Astrocyte of the cerebellum (primary cell): Measurements from ENCODE around the gene ZBED4.
"Not testable (repeated sequence)": the region's sequence is repeated elsewhere in the genome, so short reads cannot be mapped to it uniquely, and the experiment has no call there.

Source experiments
- DNase-seq: peaks from one replicate; pipeline ENCODE4 v3.0.0-alpha.2; 2011; ENCODE audit warnings: low read depth
- H3K4me3 ChIP-seq: 2 replicates; pipeline ENCODE4 v1.5.1; 2011; ENCODE audit warnings: mild to moderate bottlenecking, low read depth, low read length, moderate library complexity
- in situ Hi-C: cut with HindIII; loops from 2 replicates; pipeline ENCODE4 v1.10.0; 2017; ENCODE audit warnings: low sequenced_read_pairs
- TF ChIP-seq, protein P1 (sequence below): IDR thresholded peaks from 2 replicates; pipeline ENCODE4 v1.5.1; 2012; ENCODE audit warnings: low read length, low read depth, moderate library complexity, mild to moderate bottlenecking; ENCODE audit errors: missing control alignments

The ZBED4 gene

DNA sequence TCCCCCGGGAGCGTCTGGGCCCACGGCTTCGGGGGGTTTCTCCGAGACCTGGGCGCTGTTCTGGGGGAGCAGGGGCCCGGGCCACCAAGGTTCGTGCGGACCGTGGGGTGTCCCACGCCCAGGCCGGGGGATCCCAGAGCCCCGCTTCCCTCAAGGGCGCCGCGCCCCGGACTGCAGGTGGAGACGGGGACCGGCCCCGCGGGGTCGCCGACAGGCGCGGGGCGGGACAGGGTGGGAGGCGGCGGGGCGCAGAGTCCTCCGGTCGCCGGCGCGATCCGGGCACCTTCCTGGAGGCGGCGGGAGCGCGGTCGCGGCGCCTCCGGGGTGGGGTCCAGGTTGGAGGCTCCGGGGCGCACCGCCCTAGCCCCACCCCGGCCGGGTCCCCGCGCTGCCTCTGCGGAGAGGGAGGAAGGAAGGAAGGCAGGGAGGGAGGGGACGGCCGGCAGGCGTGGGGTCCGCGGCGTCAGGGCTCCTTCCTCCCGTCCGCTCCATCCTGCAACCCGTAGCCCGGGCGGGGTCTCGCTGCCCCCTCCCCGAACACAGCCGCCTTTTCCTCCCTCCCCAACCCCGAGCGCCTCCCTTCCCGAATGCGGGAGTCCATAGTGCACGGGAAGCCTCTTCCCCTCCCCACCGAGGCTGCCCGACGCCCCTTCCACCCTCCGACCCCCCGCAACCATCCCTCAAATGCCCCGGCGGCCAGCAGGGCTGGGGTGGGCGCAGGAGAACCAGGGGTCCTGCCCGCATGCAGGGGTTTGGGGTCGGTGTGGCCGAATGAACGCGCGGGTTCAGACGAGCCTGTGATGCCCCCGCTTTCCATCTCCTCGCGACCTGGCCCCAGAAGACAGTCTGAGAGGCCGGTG lies 4.3 kb upstream of the ZBED4 start:
- H3K4me3 ChIP-seq: peak overlapping the region; percentile 3
- TF ChIP-seq, protein P1, sequence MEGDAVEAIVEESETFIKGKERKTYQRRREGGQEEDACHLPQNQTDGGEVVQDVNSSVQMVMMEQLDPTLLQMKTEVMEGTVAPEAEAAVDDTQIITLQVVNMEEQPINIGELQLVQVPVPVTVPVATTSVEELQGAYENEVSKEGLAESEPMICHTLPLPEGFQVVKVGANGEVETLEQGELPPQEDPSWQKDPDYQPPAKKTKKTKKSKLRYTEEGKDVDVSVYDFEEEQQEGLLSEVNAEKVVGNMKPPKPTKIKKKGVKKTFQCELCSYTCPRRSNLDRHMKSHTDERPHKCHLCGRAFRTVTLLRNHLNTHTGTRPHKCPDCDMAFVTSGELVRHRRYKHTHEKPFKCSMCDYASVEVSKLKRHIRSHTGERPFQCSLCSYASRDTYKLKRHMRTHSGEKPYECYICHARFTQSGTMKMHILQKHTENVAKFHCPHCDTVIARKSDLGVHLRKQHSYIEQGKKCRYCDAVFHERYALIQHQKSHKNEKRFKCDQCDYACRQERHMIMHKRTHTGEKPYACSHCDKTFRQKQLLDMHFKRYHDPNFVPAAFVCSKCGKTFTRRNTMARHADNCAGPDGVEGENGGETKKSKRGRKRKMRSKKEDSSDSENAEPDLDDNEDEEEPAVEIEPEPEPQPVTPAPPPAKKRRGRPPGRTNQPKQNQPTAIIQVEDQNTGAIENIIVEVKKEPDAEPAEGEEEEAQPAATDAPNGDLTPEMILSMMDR: no peak
- in situ Hi-C loops: no loop called here
- no peak for DNase-seq

DNA sequence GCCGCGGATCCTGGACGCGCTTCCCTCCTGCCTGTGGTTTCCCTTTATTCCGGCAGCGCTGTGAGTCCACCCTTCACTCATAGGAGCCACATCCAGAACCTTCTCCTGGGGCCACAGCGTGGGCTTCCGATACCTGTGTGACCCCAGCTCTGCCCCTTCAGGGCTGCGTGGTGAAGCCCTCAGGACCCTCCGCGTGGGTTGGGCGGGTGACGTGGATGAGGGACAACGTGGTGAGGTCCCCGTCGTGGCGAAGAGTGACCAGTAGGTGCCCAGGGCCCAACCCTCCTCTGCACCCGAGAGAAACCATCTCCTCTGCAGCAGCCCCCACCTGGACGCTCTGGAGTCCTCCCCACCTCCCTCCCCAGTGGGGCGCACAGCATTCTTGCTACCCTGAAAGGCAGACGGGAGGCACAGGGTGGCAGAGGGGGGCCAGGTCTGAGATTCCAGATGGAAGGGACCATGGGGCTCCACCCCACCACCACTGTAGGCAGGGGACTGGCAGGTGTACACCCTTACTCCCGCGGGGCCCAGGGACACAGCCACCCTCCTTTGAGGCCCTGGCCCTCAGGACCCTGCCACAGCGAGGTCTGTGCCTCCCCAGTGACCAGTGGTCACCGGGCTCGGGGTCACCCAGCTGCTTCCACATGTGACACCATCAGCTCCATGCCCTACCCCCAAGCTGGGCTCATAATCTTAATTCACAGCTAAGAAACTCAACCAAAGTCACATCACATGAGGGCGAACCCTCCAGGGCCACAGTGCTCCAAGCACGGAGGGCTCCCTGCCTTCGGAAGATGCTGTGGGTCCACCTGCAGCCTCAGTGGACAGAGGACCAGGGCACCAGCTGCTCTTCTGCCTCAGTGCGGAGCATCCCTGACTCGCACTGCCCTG lies 3.4 kb upstream of the ZBED4 start:
- in situ Hi-C loops: no loop called here
- H3K4me3 ChIP-seq: no peak overlapping the region

DNA sequence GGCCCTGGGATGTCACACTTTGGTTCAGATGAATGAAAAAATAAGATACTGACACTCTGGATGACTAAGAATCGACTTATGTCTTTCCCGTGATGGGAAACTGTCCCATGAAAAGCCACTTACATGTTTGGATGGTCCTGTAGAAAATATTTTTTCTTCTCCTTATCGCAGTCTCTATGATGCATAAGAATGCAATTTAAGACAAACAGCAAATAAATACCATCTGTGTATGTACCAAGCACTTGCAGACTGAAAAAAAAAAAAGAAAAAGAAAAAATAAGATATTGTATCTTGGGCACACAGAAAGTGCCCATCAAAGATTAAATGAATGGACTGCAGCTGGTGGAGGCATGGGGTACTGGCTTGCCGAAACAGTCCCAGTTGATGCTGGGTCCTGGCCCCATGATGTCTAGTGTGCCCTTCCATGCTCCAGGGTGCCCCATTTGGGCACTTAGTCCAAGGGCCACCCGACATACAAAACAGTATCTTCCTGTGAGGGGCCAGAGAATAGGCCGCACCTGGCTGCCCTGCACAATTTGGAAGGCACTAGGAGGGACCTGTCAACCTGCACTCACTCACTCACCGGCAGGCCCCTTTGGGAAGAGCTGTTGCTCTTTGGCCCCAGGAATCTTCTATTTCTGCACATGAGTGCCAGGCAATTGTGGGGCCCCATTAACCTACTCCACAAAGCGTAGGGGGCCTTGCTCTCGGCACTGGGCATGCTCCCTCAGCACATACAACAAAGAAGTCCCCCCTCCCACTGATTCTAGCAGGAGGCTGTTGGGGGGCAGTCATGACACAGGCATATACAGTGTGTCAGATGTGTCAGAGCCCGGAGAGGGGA lies 2.5 kb upstream of the ZBED4 start:
- H3K4me3 ChIP-seq: no peak overlapping the region
- DNase-seq: no peak
- TF ChIP-seq, protein P1: no peak
- in situ Hi-C loops: no loop called here

More for the DNA sequence above, 3.4 kb upstream of the ZBED4 start:
- DNase-seq: no peak
- TF ChIP-seq, protein P1: no peak

DNA sequence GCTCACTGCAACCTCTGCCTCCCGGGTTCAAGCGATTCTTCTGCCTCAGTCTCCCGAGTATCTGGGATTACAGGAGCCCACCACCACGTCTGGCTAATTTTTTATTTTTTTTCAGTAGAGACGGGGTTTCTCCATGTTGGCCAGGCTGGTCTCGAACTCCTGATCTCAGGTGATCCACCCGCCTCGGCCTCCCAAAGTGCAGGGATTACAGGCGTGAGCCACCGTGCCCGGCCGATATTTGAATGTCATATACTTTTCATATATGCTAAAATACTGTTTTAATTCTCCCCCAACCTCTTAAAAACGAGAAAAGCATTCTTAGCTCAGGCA lies 1.1 kb upstream of the ZBED4 start:
- DNase-seq, in situ Hi-C loops: not testable (repeated sequence)
- peak overlapping the region; percentile 67 for H3K4me3 ChIP-seq

DNA sequence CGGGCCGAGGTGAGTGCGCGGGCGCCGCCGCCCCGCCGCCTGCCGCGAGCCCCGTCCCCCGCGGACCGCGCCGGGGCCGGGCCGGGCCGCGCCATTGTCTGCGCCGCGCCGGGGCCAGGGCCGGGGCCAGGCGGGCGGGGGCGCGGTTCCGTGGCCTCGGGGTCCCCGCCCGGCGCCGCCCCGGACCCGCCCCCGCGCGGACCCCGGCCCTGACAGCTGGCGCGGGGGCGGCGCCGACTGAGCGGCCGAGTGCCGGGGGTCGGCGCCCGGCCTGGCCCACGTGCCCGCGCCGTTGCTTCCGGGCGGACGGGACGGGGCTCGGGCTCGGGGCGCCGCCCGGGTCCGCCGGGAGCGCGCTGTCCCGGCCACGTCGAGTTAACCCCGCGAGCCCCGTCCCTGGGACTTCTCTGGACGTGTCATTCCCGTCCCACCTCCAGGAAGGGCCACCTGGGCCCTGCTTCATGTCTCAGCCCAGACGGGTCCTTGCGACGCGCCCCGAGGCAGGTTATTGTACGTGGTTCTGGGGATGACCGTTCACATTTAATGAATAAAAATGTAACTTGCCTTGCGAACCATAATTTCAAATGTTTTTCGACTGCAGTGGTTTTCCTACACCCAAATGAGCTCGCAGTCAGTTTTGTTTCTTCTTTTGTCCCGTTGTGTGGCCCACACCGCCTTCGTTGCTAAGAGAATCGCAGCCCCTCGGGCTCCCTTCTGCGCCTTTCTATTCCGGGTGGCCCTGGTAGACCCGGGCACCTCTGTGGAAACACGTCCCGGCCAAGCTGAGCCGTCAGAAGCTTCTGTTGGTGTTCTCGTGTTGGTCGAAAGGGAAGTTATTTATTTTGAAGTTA lies 562 bp downstream of the ZBED4 start:
- no peak for DNase-seq
- in situ Hi-C loops: no loop called here
- peak overlapping the region; percentile 78 for H3K4me3 ChIP-seq
- TF ChIP-seq, protein P1: no peak

DNA sequence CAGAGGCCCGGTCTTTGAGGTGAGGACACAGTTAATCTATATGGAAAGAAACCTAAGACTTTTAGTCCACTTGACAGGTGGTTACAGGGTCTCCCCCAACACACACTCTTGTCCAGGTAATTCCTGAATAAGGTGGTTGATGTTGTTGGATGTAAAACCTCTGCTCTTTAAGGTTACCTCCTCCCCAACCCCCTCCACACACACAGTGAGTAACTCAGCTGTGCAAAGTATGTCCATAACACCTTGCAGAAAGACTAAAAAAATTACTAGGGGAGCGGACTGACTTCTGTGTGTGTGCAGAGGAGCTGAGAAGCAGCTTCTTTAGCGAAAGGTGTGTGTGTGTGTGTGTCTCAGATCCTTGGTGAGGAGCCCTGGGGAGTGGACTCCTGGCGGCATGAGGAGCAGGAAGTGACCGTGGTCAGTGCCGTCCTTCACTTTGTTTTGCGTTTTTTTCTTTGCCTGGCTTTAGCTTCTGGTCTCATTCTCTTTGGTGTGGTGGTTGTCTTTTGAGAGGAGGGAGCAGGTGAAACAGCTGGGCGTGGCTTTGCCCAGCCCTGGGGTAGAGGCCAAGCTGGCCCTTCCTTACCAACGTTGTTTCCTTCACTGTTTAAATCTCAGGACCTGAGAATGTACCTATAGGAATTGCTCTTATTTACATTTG lies 1.7 kb downstream of the ZBED4 start:
- in situ Hi-C loops: no loop called here
- no peak for DNase-seq
- TF ChIP-seq, protein P1: no peak
- peak overlapping the region; percentile 78 for H3K4me3 ChIP-seq
